ENCODE measurements around the gene CA10. TPM values are rescaled to one million over a fixed set of nuclear protein-coding genes. Genes with fewer than 3 reads are reported as not detected.

Gene CA10
- total and polyA plus RNA-seq, 7 donors = 0.28 to 2.9 (median 0.49) TPM; not detected in 2

DNA sequence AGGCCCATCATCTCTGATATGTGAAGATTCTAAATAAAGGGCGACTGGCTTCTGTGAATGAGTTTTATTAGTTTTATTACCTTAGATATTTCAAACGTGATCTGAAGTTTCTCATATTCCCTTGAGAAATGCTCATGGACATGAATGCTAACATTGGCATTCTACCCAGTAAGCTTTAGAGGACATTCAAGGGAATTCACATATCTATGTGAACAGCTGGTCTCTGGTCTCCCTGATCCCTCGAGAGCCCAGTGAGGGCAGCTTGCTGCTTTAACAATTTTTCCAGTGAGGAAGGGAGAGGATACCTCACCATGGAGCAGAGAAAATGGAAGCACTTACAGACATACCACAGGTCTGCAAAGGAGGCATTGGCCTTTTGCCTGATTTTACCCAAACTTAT is 312.7 kb downstream of the CA10 start:
- H3K4me1 ChIP-seq = no peaks in the 10 kb centered on the region
- intact Hi-C loops (cut with DNase I) = no loop called here
- no peak overlapping the region for H3K4me3 ChIP-seq
- TF ChIP-seq POLR2AphosphoS5 (IDR thresholded peaks at IDR 0.05) = no peak
- no peak for TF ChIP-seq EP300 (IDR thresholded peaks at IDR 0.05)
- TF ChIP-seq, protein P1, sequence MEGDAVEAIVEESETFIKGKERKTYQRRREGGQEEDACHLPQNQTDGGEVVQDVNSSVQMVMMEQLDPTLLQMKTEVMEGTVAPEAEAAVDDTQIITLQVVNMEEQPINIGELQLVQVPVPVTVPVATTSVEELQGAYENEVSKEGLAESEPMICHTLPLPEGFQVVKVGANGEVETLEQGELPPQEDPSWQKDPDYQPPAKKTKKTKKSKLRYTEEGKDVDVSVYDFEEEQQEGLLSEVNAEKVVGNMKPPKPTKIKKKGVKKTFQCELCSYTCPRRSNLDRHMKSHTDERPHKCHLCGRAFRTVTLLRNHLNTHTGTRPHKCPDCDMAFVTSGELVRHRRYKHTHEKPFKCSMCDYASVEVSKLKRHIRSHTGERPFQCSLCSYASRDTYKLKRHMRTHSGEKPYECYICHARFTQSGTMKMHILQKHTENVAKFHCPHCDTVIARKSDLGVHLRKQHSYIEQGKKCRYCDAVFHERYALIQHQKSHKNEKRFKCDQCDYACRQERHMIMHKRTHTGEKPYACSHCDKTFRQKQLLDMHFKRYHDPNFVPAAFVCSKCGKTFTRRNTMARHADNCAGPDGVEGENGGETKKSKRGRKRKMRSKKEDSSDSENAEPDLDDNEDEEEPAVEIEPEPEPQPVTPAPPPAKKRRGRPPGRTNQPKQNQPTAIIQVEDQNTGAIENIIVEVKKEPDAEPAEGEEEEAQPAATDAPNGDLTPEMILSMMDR (IDR thresholded peaks at IDR 0.05) = no peak
- TF ChIP-seq POLR2A (IDR thresholded peaks at IDR 0.05) = no peak
- DNase-seq = no peak
- H3K27me3 ChIP-seq = no peaks in the 10 kb centered on the region
- H3K9me3 ChIP-seq = no peaks in the 10 kb centered on the region
- WGBS, 2 donors = 62 to 81% methylated on average over 3 of the region's 3 CpGs
- no peaks in the 10 kb centered on the region for H3K36me3 ChIP-seq
- no peak overlapping the region for H3K27ac ChIP-seq

DNA sequence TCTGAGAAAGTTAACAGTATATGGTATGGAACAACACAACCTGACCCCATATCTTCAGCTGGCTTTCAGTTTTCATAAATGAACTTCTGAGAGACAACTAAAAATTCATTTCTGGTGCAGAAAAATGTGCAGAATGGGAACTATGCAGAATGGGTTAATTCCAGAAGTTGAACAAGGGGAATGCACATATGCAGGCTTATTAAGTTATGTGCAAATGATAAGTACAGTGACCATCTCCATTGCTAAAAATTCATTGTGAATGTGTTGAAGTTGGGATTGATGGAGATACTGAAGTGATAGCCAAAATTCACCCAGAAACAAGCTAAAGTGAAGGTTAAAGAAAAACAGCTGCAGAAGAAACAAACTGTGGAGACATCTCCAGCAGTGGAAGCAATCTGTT is 315.8 kb downstream of the CA10 start:
- Histone ChIP-seq H3K27ac (no peak overlapping the region), H3K4me3 (no peak overlapping the region), H3K27me3 (no peaks in the 10 kb centered on the region), H3K36me3 (no peaks in the 10 kb centered on the region), H3K9me3 (no peaks in the 10 kb centered on the region), H3K4me1 (no peaks in the 10 kb centered on the region)
- TF ChIP-seq, protein P1 (IDR thresholded peaks at IDR 0.05) = no peak
- TF ChIP-seq EP300 (IDR thresholded peaks at IDR 0.05) (no peak), POLR2A (IDR thresholded peaks at IDR 0.05) (no peak), POLR2AphosphoS5 (IDR thresholded peaks at IDR 0.05) (no peak)
- no peak for DNase-seq
- intact Hi-C loops (cut with DNase I) = no loop called here

DNA sequence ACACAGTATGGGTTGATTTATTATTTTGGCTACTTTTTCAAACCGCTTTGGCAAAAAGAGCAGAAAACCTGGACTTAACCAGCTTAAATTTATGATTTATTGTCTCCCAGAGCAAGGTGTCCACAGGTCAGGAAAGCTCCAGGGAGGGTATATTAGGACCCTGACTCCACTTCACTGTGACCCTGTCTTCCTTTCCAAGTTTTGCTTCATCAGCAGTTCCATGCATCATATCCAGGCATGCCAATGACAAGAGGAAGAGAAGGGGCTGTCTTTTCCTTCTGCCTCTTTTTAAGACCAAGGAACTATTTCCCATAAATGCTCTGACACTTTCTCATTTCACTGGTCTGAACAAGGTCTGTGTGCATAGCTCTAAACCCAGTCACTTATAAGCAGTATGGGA is 316.8 kb downstream of the CA10 start:
- WGBS, 2 donors = 51 to 83% methylated on average over 1 of the region's 1 CpG
- no peak overlapping the region for H3K27ac ChIP-seq
- TF ChIP-seq POLR2A (IDR thresholded peaks at IDR 0.05) (no peak), EP300 (IDR thresholded peaks at IDR 0.05) (no peak), POLR2AphosphoS5 (IDR thresholded peaks at IDR 0.05) (no peak)
- TF ChIP-seq, protein P1 (IDR thresholded peaks at IDR 0.05) = no peak
- intact Hi-C loops (cut with DNase I) = no loop called here
- no peak for DNase-seq
- H3K27me3 ChIP-seq = no peaks in the 10 kb centered on the region
- H3K4me3 ChIP-seq = no peak overlapping the region
- H3K36me3 ChIP-seq = no peaks in the 10 kb centered on the region
- H3K9me3 ChIP-seq = no peaks in the 10 kb centered on the region
- no peaks in the 10 kb centered on the region for H3K4me1 ChIP-seq

DNA sequence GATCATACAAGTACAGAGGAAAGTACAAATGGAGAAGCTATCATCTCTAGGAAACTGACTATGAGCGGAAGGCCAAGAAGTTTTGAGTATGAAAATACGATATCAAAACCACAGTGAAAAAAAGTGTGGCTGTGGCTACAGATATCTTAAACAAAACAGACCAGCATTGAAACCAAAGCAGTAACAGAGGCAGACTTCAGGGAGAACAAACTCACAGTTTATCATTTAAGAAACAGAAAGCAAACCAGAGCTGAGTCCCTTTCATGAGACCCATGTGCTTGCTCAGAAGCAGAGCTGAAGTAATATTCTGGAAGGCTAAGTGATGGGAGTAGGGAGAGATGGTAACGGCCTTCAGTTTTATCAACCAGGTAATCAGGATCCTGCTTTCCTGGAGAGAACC is 317.8 kb downstream of the CA10 start:
- Histone ChIP-seq H3K4me1 (no peaks in the 10 kb centered on the region), H3K9me3 (no peaks in the 10 kb centered on the region), H3K27me3 (no peaks in the 10 kb centered on the region), H3K36me3 (no peaks in the 10 kb centered on the region), H3K4me3 (no peak overlapping the region), H3K27ac (no peak overlapping the region)
- TF ChIP-seq, protein P1 (IDR thresholded peaks at IDR 0.05) = no peak
- TF ChIP-seq POLR2AphosphoS5 (IDR thresholded peaks at IDR 0.05) (no peak), EP300 (IDR thresholded peaks at IDR 0.05) (no peak)
- intact Hi-C loops (cut with DNase I) = no loop called here
- no peak for DNase-seq
- WGBS, 2 donors = 86 to 90% methylated on average over 3 of the region's 3 CpGs

DNA sequence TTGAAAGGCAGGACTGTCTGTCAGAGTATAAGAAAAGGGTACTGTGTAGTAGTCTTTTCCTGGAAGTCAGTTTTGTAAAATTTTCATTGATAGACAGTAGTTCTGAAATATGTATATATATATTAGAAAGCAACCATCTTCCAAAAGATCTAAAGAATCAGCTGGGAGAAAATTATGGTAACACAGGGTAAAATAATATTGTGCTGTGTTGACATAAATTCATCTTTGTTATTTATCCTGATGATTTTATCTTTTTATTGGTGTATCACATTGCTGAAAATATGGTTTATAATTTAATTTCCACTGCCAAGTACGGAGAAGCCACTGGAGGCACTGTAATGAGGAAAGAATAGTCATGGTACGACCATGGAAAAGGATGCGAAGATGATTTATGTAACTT is 324.9 kb downstream of the CA10 start:
- DNase-seq = no peak
- no peaks in the 10 kb centered on the region for H3K36me3 ChIP-seq
- no peak overlapping the region for H3K4me3 ChIP-seq
- no peaks in the 10 kb centered on the region for H3K27me3 ChIP-seq
- WGBS, 2 donors = 75 to 83% methylated on average over 3 of the region's 3 CpGs
- H3K27ac ChIP-seq = no peak overlapping the region
- TF ChIP-seq EP300 (IDR thresholded peaks at IDR 0.05) = no peak
- TF ChIP-seq POLR2AphosphoS5 (IDR thresholded peaks at IDR 0.05) = no peak
- no peak for TF ChIP-seq POLR2A (IDR thresholded peaks at IDR 0.05)
- TF ChIP-seq, protein P1 (IDR thresholded peaks at IDR 0.05) = no peak
- no peaks in the 10 kb centered on the region for H3K4me1 ChIP-seq
- H3K9me3 ChIP-seq = no peaks in the 10 kb centered on the region
- intact Hi-C loops (cut with DNase I) = no loop called here

Measured in sigmoid colon (tissue), 7 donors.